ENCODE data around the gene DGUOK.
"Not testable (repeated sequence)": the region's sequence is repeated elsewhere in the genome, so short reads cannot be mapped to it uniquely, and the experiment has no call there.

Gene DGUOK

GRCh38 chr2:73938718-73939352 is 12.2 kb downstream of the DGUOK start:
- TF ChIP-seq, protein P1, sequence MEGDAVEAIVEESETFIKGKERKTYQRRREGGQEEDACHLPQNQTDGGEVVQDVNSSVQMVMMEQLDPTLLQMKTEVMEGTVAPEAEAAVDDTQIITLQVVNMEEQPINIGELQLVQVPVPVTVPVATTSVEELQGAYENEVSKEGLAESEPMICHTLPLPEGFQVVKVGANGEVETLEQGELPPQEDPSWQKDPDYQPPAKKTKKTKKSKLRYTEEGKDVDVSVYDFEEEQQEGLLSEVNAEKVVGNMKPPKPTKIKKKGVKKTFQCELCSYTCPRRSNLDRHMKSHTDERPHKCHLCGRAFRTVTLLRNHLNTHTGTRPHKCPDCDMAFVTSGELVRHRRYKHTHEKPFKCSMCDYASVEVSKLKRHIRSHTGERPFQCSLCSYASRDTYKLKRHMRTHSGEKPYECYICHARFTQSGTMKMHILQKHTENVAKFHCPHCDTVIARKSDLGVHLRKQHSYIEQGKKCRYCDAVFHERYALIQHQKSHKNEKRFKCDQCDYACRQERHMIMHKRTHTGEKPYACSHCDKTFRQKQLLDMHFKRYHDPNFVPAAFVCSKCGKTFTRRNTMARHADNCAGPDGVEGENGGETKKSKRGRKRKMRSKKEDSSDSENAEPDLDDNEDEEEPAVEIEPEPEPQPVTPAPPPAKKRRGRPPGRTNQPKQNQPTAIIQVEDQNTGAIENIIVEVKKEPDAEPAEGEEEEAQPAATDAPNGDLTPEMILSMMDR (IDR thresholded peaks at IDR 0.05; ENCODE audit: low read depth, low read length, missing control alignments): no peak
- no peak overlapping the region for H3K4me3 ChIP-seq (replicated peaks; ENCODE audit: low read depth, low read length)
- no peak for DNase-seq (ENCODE audit: extremely low read depth, low read depth)

- no peak for DNase-seq (ENCODE audit: extremely low read depth, low read depth)
- H3K4me3 ChIP-seq (replicated peaks; ENCODE audit: low read depth, low read length): no peak overlapping the region
- TF ChIP-seq, protein P1 (IDR thresholded peaks at IDR 0.05; ENCODE audit: low read depth, low read length, missing control alignments): no peak
These were observed 12.7 kb downstream of the DGUOK start for GRCh38 chr2:73939419-73939818.

- not testable (repeated sequence) for H3K4me3 ChIP-seq (replicated peaks; ENCODE audit: low read depth, low read length); DNase-seq (ENCODE audit: extremely low read depth, low read depth)
These were observed 13.4 kb downstream of the DGUOK start for GRCh38 chr2:73940066-73940465.

- no peak for DNase-seq (ENCODE audit: extremely low read depth, low read depth)
- H3K4me3 ChIP-seq (replicated peaks; ENCODE audit: low read depth, low read length): no peak overlapping the region
- TF ChIP-seq, protein P1 (IDR thresholded peaks at IDR 0.05; ENCODE audit: low read depth, low read length, missing control alignments): no peak
These were observed 16.0 kb downstream of the DGUOK start for GRCh38 chr2:73942664-73943063.

DNA sequence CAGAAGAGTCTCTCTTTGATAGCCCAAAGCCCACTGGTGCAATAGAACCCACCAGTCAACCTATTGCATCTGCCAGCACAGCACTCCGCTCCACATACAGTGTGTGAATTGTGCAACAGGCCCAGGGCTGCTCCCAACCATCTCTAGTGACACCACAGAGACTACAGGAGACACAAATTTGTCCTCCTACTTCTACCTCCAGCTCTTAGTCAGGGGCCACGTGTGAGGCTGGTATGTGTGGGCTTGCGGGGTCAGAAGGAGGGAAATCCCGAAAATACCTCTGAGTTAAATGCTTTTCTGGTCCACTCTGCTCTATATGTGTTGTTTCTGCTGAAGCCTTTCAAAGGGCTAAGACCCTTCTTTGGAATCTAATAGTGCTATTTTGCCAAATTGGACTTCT is 18.0 kb downstream of the DGUOK start:
- DNase-seq (ENCODE audit: extremely low read depth, low read depth): no peak
- no peak overlapping the region for H3K4me3 ChIP-seq (replicated peaks; ENCODE audit: low read depth, low read length)
- TF ChIP-seq, protein P1 (IDR thresholded peaks at IDR 0.05; ENCODE audit: low read depth, low read length, missing control alignments): no peak

- DNase-seq (ENCODE audit: extremely low read depth, low read depth): no peak
- no peak overlapping the region for H3K4me3 ChIP-seq (replicated peaks; ENCODE audit: low read depth, low read length)
- TF ChIP-seq, protein P1 (IDR thresholded peaks at IDR 0.05; ENCODE audit: low read depth, low read length, missing control alignments): no peak
These were observed 19.5 kb downstream of the DGUOK start for GRCh38 chr2:73946215-73946614.

GRCh38 chr2:73946666-73947065 is 20.0 kb downstream of the DGUOK start:
- no peak overlapping the region for H3K4me3 ChIP-seq (replicated peaks; ENCODE audit: low read depth, low read length)
- TF ChIP-seq, protein P1 (IDR thresholded peaks at IDR 0.05; ENCODE audit: low read depth, low read length, missing control alignments): no peak
- DNase-seq (ENCODE audit: extremely low read depth, low read depth): no peak

All from HFF-Myc (cell line).